ENCODE results near the gene KMO.

DNA sequence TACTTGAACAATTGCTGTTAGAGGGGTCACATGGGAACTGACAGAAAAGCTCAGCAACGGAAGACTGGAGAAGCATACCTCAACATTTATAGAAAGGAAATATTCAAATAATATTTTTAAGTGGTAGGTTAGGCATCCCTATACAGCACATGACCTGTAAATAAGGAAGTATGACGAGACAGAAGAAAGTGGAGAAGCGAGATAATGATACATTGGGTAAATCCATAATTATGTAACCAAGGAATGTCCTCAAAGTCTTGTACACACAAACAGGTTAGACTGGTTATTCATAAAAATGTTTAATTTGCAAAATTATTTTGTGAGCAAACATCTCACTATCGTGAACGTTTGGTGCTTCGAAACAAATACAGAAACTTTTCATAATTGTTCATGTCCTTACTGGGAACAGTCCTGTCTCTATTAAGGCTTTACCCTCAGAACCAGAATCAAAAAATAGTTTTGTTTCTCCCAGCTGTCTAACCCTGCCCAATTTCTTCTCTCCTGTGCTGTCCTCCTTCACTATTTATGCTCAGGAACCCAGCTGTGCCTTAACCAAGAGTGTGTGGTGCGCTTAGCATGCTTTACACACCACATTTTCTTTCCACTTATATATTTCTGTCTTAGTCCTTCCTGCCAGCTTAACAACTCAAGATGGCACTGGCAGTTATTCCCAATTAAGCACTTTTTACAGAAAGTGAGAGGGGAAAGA, 10.2 kb downstream of the KMO start:
- TF ChIP-seq POLR2A (IDR thresholded peaks at IDR 0.05), result no peak
- TF ChIP-seq, protein P1, sequence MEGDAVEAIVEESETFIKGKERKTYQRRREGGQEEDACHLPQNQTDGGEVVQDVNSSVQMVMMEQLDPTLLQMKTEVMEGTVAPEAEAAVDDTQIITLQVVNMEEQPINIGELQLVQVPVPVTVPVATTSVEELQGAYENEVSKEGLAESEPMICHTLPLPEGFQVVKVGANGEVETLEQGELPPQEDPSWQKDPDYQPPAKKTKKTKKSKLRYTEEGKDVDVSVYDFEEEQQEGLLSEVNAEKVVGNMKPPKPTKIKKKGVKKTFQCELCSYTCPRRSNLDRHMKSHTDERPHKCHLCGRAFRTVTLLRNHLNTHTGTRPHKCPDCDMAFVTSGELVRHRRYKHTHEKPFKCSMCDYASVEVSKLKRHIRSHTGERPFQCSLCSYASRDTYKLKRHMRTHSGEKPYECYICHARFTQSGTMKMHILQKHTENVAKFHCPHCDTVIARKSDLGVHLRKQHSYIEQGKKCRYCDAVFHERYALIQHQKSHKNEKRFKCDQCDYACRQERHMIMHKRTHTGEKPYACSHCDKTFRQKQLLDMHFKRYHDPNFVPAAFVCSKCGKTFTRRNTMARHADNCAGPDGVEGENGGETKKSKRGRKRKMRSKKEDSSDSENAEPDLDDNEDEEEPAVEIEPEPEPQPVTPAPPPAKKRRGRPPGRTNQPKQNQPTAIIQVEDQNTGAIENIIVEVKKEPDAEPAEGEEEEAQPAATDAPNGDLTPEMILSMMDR (IDR thresholded peaks at IDR 0.05), result no peak
- TF ChIP-seq EP300 (IDR thresholded peaks at IDR 0.05), result no peak
- TF ChIP-seq POLR2AphosphoS5 (IDR thresholded peaks at IDR 0.05), result no peak
